ENCODE results near the gene FGG. TPM values are rescaled to one million over a fixed set of nuclear protein-coding genes. Genes with fewer than 3 reads are reported as not detected.

Gene FGG
- total and polyA plus RNA-seq, 2 of the 13 experiments (the other 11 are each of a cell fraction or from before 2014, with no cell fraction given): 1,037 to 2,423 TPM

- TF ChIP-seq ZNF704 (CRISPR knock-in tag; IDR thresholded peaks at IDR 0.05; ENCODE audit: borderline replicate concordance) (no peak), ZNF850 (CRISPR knock-in tag; conservative IDR thresholded peaks at IDR 0.05) (no peak), GTF3A (CRISPR knock-in tag; conservative IDR thresholded peaks at IDR 0.05) (no peak), YY1 (IDR thresholded peaks at IDR 0.05; ENCODE audit: insufficient read depth, insufficient replicate concordance, low read depth, low read length) (no peak), PLRG1 (conservative IDR thresholded peaks at IDR 0.05) (no peak), ZNF709 (CRISPR knock-in tag; IDR thresholded peaks at IDR 0.05) (no peak), MLLT10 (CRISPR knock-in tag; IDR thresholded peaks at IDR 0.05) (no peak), ZNF720 (CRISPR knock-in tag; IDR thresholded peaks at IDR 0.05) (no peak), ARID4A (CRISPR knock-in tag; IDR thresholded peaks at IDR 0.05; ENCODE audit: borderline replicate concordance) (no peak; the same call in 1 of the 2 replicates), SIX1 (CRISPR knock-in tag; IDR thresholded peaks at IDR 0.05; ENCODE audit: borderline replicate concordance) (peak; percentile 88; the same call in 1 of the 2 replicates), MYC (CRISPR knock-in tag; IDR thresholded peaks at IDR 0.05; ENCODE audit: borderline replicate concordance) (no peak), NCOA5 (CRISPR knock-in tag; IDR thresholded peaks at IDR 0.05) (no peak), RORA (CRISPR knock-in tag; IDR thresholded peaks at IDR 0.05) (no peak), CREBL2 (CRISPR knock-in tag; IDR thresholded peaks at IDR 0.05; ENCODE audit: borderline replicate concordance) (no peak), ZBTB37 (CRISPR knock-in tag; IDR thresholded peaks at IDR 0.05) (no peak), ZNF121 (CRISPR knock-in tag; IDR thresholded peaks at IDR 0.05) (no peak), PHF20 (CRISPR knock-in tag; IDR thresholded peaks at IDR 0.05) (no peak), MAFF (IDR thresholded peaks at IDR 0.05; ENCODE audit: low read depth, low read length) (peak; percentile 70), MIXL1 (CRISPR knock-in tag; IDR thresholded peaks at IDR 0.05) (peak; percentile 82), RBM39 (IDR thresholded peaks at IDR 0.05; ENCODE audit: low read depth, low read length, poor library complexity, severe bottlenecking) (no peak), HMGXB4 (CRISPR knock-in tag; IDR thresholded peaks at IDR 0.05; ENCODE audit: borderline replicate concordance in 1 of 2, low read depth in 1 of 2) (0 out of 4 replicates have a peak, but pooled peaks of 1 of the 2 experiments have one; percentile 28)
These were observed 47.6 kb upstream of the FGG start (continued) for GRCh38 chr4:154660052-154660451.

Data from HepG2 (cell line).